Gastrocnemius medialis (tissue), 4 donors: Measurements from ENCODE around the gene EAF2. TPM values are rescaled to one million over a fixed set of nuclear protein-coding genes. Genes with fewer than 3 reads are reported as not detected.

ENCODE experiments used
- ATAC-seq, 2 donors: fragments of 150-250 bp; one replicate each; pipeline ENCODE4 v1.9.1; 2016
- DNase-seq, 2 donors: peaks; one replicate each; pipeline ENCODE4 v3.0.0-alpha.2; 2019
- H3K27ac ChIP-seq, 4 donors: fragments of 200-600 bp; sonication (generic); 1 replicate in 1 of 4; 2 replicates in 3 of 4; pipeline ENCODE4 v1.5.1; 2016 to 2018; ENCODE audit warnings: mild to moderate bottlenecking in 2 of 4, moderate library complexity in 1 of 4
- H3K27me3 ChIP-seq, 3 donors: fragments of 200-600 bp; sonication (generic) in 2 of 3; 1 replicate in 1 of 3; 2 replicates in 2 of 3; pipeline versions ENCODE4 v1.5.1 to v1.6.0; 2016 to 2019; ENCODE audit warnings: mild to moderate bottlenecking in 1 of 3, moderate library complexity in 1 of 3
- H3K36me3 ChIP-seq, 2 donors: fragments of 200-600 bp; sonication (generic) in 1 of 2; one replicate each; pipeline ENCODE4 v1.5.1; 2017 to 2018
- H3K4me1 ChIP-seq, 2 donors: fragments of 200-600 bp; sonication (generic) in 1 of 2; one replicate each; pipeline ENCODE4 v1.5.1; 2016 to 2017; ENCODE audit warnings: mild to moderate bottlenecking in 2 of 2
- H3K4me3 ChIP-seq, 4 donors: fragments of 200-600 bp; sonication (generic) in 3 of 4; 1 replicate in 1 of 4; 2 replicates in 3 of 4; pipeline ENCODE4 v1.5.1; 2016 to 2019; ENCODE audit warnings: mild to moderate bottlenecking in 2 of 4
- H3K9me3 ChIP-seq, 3 donors: fragments of 200-600 bp; sonication (generic) in 2 of 3; 1 replicate in 1 of 3; 2 replicates in 2 of 3; pipeline ENCODE4 v1.5.1; 2016 to 2019
- POLR2A ChIP-seq, 2 donors: fragments of 450-650 bp; IDR thresholded peaks; one replicate each; pipeline ENCODE4 v1.6.1; 2017; ENCODE audit warnings: antibody characterized with exemption in 2 of 2, mild to moderate bottlenecking in 2 of 2, moderate library complexity in 2 of 2
- in situ Hi-C, 4 donors: fragments of 200-750 bp; cut with MboI; loops; one replicate each; pipeline versions ENCODE4 v1.15.0 to v1.8.0; 2017; ENCODE audit warnings: low sequenced_read_pairs in 4 of 4
- intact Hi-C: fragments of 100-400 bp; cut with DNase I; formaldehyde crosslinking; loops from one replicate; pipeline ENCODE4 v1.15.1; 2023; ENCODE audit warnings: low total_unique reads
- total RNA-seq, 4 donors: library from RNA; depleted of rRNA; stranded (reverse); fragments of >200 nt; gene quantifications; one replicate each; pipeline versions ENCODE4 v1.1.0 to v1.2.3, GENCODE V29; 2016
- TF ChIP-seq, protein P1 (sequence below), 5 experiments: fragments of 450-650 bp in 3 of 5; fragments of 200-600 bp in 2 of 5; sonication (generic) in 2 of 5; IDR thresholded peaks in 4 of 5; conservative IDR thresholded peaks in 1 of 5; 1 replicate in 4 of 5; 2 replicates in 1 of 5; pipeline ENCODE4 v1.5.1; 2016 to 2019; ENCODE audit warnings: antibody characterized with exemption in 5 of 5, mild to moderate bottlenecking in 3 of 5, moderate library complexity in 3 of 5

Gene EAF2
- total RNA-seq, 4 donors from 2014 or later = 2.6 to 5.7 (median 3.6) TPM

DNA sequence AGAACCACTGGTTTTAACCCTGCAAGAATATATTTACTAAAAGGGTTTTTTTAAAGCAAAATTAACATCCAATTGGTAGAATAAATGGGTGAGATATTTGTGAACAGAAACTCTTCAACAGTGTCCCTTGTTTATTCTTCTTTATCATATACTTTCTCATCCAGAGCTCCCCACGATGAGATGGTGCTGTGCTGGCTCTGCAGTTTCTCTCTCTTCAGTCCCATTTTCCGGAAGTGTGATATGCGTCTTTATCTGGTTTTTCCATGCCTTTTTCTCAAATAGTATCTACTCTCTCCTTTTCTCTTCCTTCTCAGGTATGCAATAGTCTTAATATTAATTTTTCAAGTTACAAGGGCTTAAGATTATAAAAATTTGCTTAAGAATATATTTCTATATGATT lies 1.5 kb downstream of the EAF2 start:
- TF ChIP-seq, protein P1, sequence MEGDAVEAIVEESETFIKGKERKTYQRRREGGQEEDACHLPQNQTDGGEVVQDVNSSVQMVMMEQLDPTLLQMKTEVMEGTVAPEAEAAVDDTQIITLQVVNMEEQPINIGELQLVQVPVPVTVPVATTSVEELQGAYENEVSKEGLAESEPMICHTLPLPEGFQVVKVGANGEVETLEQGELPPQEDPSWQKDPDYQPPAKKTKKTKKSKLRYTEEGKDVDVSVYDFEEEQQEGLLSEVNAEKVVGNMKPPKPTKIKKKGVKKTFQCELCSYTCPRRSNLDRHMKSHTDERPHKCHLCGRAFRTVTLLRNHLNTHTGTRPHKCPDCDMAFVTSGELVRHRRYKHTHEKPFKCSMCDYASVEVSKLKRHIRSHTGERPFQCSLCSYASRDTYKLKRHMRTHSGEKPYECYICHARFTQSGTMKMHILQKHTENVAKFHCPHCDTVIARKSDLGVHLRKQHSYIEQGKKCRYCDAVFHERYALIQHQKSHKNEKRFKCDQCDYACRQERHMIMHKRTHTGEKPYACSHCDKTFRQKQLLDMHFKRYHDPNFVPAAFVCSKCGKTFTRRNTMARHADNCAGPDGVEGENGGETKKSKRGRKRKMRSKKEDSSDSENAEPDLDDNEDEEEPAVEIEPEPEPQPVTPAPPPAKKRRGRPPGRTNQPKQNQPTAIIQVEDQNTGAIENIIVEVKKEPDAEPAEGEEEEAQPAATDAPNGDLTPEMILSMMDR (IDR thresholded peaks at IDR 0.05 in 4 of 5, conservative IDR thresholded peaks at IDR 0.05 in 1 of 5) = no peak
- no peak for TF ChIP-seq POLR2A (IDR thresholded peaks at IDR 0.05)
- Histone ChIP-seq H3K27ac (no peak overlapping the region), H3K36me3 (peaks cover 0 to 8% of the 10 kb centered on the region in 2 donors), H3K4me1 (peaks cover 13 to 22% of the 10 kb centered on the region in 2 donors), H3K4me3 (no peak overlapping the region), H3K27me3 (no peaks in the 10 kb centered on the region), H3K9me3 (no peaks in the 10 kb centered on the region)
- intact Hi-C loops = loop anchor here (10.0 kb wide), 1 partner anchor 548 kb away; the partner anchor contains the start of genes FAM162A and MIX23
- DNase-seq (no peak), ATAC-seq (no peak)
- in situ Hi-C loops = loop anchor here in 2 of 4 donors (25.0 kb wide), 1 partner anchor 299 kb away; the partner anchor contains the start of gene POLQ (in 2 of the 2)

DNA sequence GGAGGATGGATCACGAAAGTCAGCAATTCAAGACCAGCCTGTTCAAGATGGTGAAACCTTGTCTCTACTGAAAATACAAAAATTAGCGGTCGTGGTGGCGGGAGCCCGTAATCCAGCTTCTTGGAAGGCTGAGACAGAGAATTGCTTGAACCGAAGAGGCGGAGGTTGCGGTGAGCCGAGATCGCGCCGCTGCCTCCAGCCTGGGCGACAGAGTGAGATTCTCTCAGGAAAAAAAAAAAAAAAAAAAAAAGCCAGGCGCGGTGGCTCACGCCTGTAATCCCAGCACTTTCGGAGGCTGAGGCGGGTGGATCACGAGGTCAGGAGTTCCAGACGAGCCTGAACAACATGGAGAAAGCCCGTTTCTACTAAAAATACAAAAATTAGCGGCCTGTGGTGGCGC lies 5.0 kb downstream of the EAF2 start:
- Histone ChIP-seq H3K4me1 (peaks cover 6 to 8% of the 10 kb centered on the region in 2 donors), H3K9me3 (no peaks in the 10 kb centered on the region), H3K4me3 (no peak overlapping the region), H3K27me3 (no peaks in the 10 kb centered on the region), H3K36me3 (peaks cover 0 to 4% of the 10 kb centered on the region in 2 donors), H3K27ac (no peak overlapping the region)
- ATAC-seq = no peak
- TF ChIP-seq, protein P1 (IDR thresholded peaks at IDR 0.05 in 4 of 5, conservative IDR thresholded peaks at IDR 0.05 in 1 of 5) = no peak
- TF ChIP-seq POLR2A (IDR thresholded peaks at IDR 0.05) = no peak
- DNase-seq = no peak
- intact Hi-C loops = loop anchor here (10.0 kb wide), 1 partner anchor 545 kb away; the partner anchor contains the start of genes FAM162A and MIX23
- in situ Hi-C loops = loop anchor here in 2 of 4 donors (25.0 kb wide), 1 partner anchor 303 kb away; the partner anchor contains the start of gene POLQ (in 2 of the 2)

DNA sequence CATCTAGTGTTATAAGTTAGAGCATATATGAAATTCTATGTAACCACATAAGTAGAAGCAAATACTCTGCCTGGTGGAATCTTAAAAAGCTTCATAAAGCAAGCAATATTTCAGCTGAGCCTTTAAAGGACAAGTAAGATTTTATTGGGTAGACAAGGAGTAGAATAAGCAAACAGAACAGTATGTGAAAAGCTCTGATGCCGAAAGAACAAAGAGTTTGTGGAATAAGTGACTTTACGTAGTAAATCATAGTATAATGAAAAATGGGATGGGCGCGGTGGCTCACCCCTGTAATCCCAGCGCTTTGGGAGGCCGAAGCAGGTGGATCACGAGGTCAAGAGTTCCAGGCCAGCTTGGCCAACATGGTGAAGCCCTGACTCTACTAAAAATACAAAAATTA lies 9.9 kb downstream of the EAF2 start:
- DNase-seq (no peak), ATAC-seq (no peak)
- in situ Hi-C loops = loop anchor here in 2 of 4 donors (25.0 kb wide), 1 partner anchor 308 kb away; the partner anchor contains the start of gene POLQ (in 2 of the 2)

DNA sequence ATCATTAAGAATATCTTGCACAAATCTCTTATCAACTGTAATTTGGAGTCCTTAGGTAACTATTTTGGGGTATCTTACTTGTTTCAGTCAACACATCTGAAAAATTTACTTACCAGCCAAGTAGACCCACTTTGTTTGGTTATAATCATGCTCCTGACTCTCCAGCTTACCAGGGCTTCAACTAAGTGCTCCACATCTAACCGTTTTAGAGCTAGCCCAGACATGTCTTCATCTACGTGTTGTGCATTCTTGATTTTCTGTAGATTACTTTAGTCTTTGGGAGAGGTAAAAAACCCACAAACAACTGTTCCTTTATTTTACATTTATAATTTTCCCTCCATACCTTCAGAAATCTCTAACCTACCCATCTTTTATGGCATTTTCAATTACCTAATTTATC lies 17.2 kb downstream of the EAF2 start:
- Histone ChIP-seq H3K36me3 (peaks cover 0 to 4% of the 10 kb centered on the region in 2 donors), H3K4me3 (no peak overlapping the region), H3K27me3 (no peaks in the 10 kb centered on the region), H3K9me3 (no peaks in the 10 kb centered on the region), H3K27ac (no peak overlapping the region), H3K4me1 (peaks cover 0 to 4% of the 10 kb centered on the region in 2 donors)
- no peak for TF ChIP-seq POLR2A (IDR thresholded peaks at IDR 0.05)
- TF ChIP-seq, protein P1 (IDR thresholded peaks at IDR 0.05 in 4 of 5, conservative IDR thresholded peaks at IDR 0.05 in 1 of 5) = no peak
- intact Hi-C loops (no loop called here), in situ Hi-C loops (no loop called here)
- DNase-seq = no peak
- ATAC-seq = no peak

More for the DNA sequence above, 9.9 kb downstream of the EAF2 start:
- intact Hi-C loops = no loop called here
- TF ChIP-seq POLR2A (IDR thresholded peaks at IDR 0.05) = no peak
- TF ChIP-seq, protein P1 (IDR thresholded peaks at IDR 0.05 in 4 of 5, conservative IDR thresholded peaks at IDR 0.05 in 1 of 5) = no peak
- H3K4me3 ChIP-seq = no peak overlapping the region
- H3K36me3 ChIP-seq = peaks cover 0 to 5% of the 10 kb centered on the region in 2 donors
- no peaks in the 10 kb centered on the region for H3K27me3 ChIP-seq
- H3K4me1 ChIP-seq = no peaks in the 10 kb centered on the region
- H3K27ac ChIP-seq = no peak overlapping the region
- H3K9me3 ChIP-seq = no peaks in the 10 kb centered on the region
